Measurements from ENCODE around the gene DSCAM.

- TF ChIP-seq POLR2A (IDR thresholded peaks at IDR 0.05; ENCODE audit: low read depth, low read length) (no peak), POLR2AphosphoS5 (IDR thresholded peaks at IDR 0.05; ENCODE audit: low read depth, low read length) (no peak)
Measured at GRCh38 chr21:40646651-40647050, 200.3 kb downstream of the DSCAM start.
